ENCODE results near the gene PPP2R5B. TPM values are rescaled to one million over a fixed set of nuclear protein-coding genes. Genes with fewer than 3 reads are reported as not detected.

The PPP2R5B gene
- total RNA-seq, 4 donors from 2014 or later = 17.2 to 34.2 (median 24.3) TPM

- TF ChIP-seq POLR2A (IDR thresholded peaks at IDR 0.05) (no peak), CTCF (IDR thresholded peaks at IDR 0.05 in 4 of 5, conservative IDR thresholded peaks at IDR 0.05 in 1 of 5) (no peak)
- Histone ChIP-seq H3K36me3 (no peaks in the 10 kb centered on the region), H3K9me3 (no peaks in the 10 kb centered on the region), H3K27me3 (no peaks in the 10 kb centered on the region), H3K4me1 (peaks cover 27 to 32% of the 10 kb centered on the region in 2 donors), H3K4me3 (no peak overlapping the region), H3K27ac (peak overlapping the region in 2 of 4 donors; percentile 12 to 95)
- in situ Hi-C loops (cut with MboI; ENCODE audit: low sequenced_read_pairs in 4 of 4) = no loop called here
- no peak for ATAC-seq
- no peak for DNase-seq
- intact Hi-C loops (cut with DNase I; ENCODE audit: low total_unique reads) = no loop called here
Observed at GRCh38 chr11:64884019-64884418, 40.5 kb upstream of the PPP2R5B start.

- H3K9me3 ChIP-seq = no peaks in the 10 kb centered on the region
- H3K4me1 ChIP-seq = peaks cover 15 to 16% of the 10 kb centered on the region in 2 donors
- ATAC-seq (no peak), DNase-seq (no peak)
- intact Hi-C loops (cut with DNase I; ENCODE audit: low total_unique reads) = no loop called here
- H3K4me3 ChIP-seq = no peak overlapping the region
- no peaks in the 10 kb centered on the region for H3K36me3 ChIP-seq
- no peak overlapping the region for H3K27ac ChIP-seq
- no peaks in the 10 kb centered on the region for H3K27me3 ChIP-seq
- TF ChIP-seq POLR2A (IDR thresholded peaks at IDR 0.05) (no peak), CTCF (IDR thresholded peaks at IDR 0.05 in 4 of 5, conservative IDR thresholded peaks at IDR 0.05 in 1 of 5) (no peak)
- in situ Hi-C loops (cut with MboI; ENCODE audit: low sequenced_read_pairs in 4 of 4) = loop anchor here in 1 of 4 donors (5.0 kb wide), 1 partner anchor 38 kb away; no protein-coding TSS in a partner anchor
Observed at GRCh38 chr11:64885367-64886286, 38.9 kb upstream of the PPP2R5B start.

- DNase-seq (no peak), ATAC-seq (peak in 1 of 2 donors; percentile 17)
- TF ChIP-seq POLR2A (IDR thresholded peaks at IDR 0.05) (no peak), CTCF (IDR thresholded peaks at IDR 0.05 in 4 of 5, conservative IDR thresholded peaks at IDR 0.05 in 1 of 5) (no peak)
- no peaks in the 10 kb centered on the region for H3K36me3 ChIP-seq
- H3K27ac ChIP-seq = peak overlapping the region; percentile 41 to 72 (median 60)
- in situ Hi-C loops (cut with MboI; ENCODE audit: low sequenced_read_pairs in 4 of 4) (loop anchor here in 1 of 4 donors (5.0 kb wide), 1 partner anchor 40 kb away; no protein-coding TSS in a partner anchor), intact Hi-C loops (cut with DNase I; ENCODE audit: low total_unique reads) (no loop called here)
- peaks cover 8 to 9% of the 10 kb centered on the region in 2 donors for H3K4me1 ChIP-seq
- H3K27me3 ChIP-seq = no peaks in the 10 kb centered on the region
- H3K4me3 ChIP-seq = peak overlapping the region in 1 of 4 donors; percentile 42
- H3K9me3 ChIP-seq = no peaks in the 10 kb centered on the region
Observed at GRCh38 chr11:64887234-64887756, 37.2 kb upstream of the PPP2R5B start.

- Histone ChIP-seq H3K27ac (peak overlapping the region; percentile 41 to 72 (median 60)), H3K9me3 (no peaks in the 10 kb centered on the region), H3K4me1 (peaks cover 8 to 9% of the 10 kb centered on the region in 2 donors), H3K27me3 (no peaks in the 10 kb centered on the region), H3K4me3 (peak overlapping the region; percentile 16 to 58 (median 34)), H3K36me3 (no peaks in the 10 kb centered on the region)
- in situ Hi-C loops (cut with MboI; ENCODE audit: low sequenced_read_pairs in 4 of 4) (loop anchor here in 1 of 4 donors (5.0 kb wide), 1 partner anchor 41 kb away; no protein-coding TSS in a partner anchor), intact Hi-C loops (cut with DNase I; ENCODE audit: low total_unique reads) (loop anchor here (1.0 kb wide), 1 partner anchor 41 kb away; no protein-coding TSS in a partner anchor)
- DNase-seq (peak; percentile 59 to 72), ATAC-seq (peak; percentile 86 to 94)
- TF ChIP-seq CTCF (IDR thresholded peaks at IDR 0.05 in 4 of 5, conservative IDR thresholded peaks at IDR 0.05 in 1 of 5) = peak; percentile 88 to 99 (median 97)
- no peak for TF ChIP-seq POLR2A (IDR thresholded peaks at IDR 0.05)
Observed at GRCh38 chr11:64887757-64888405, 36.6 kb upstream of the PPP2R5B start.
